CD14-positive monocyte (primary cell): ENCODE measurements around the gene NLRC5. TPM values are rescaled to one million over a fixed set of nuclear protein-coding genes. Genes with fewer than 3 reads are reported as not detected.

Experiments used
- DNase-seq, 3 donors: peaks; one replicate each; pipeline ENCODE4 v3.0.0-alpha.2; 2011 to 2022
- H2AFZ ChIP-seq: 2 replicates; pipeline ENCODE4 v1.6.0; 2012; ENCODE audit warnings: mild to moderate bottlenecking, low read depth, low read length, inconsistent platforms; ENCODE audit not compliant: insufficient read depth, poor library complexity, severe bottlenecking
- H3K27ac ChIP-seq, 2 donors: 1 replicate in 1 of 2; 2 replicates in 1 of 2; pipeline ENCODE4 v1.5.1; 2012 to 2013; ENCODE audit warnings: low read length in 2 of 2, control low read depth in 1 of 2, inconsistent platforms in 1 of 2, low read depth in 1 of 2, mild to moderate bottlenecking in 1 of 2
- H3K27me3 ChIP-seq, 2 donors: one replicate each; pipeline versions ENCODE4 v1.6.0 to v1.6.1; 2011 to 2013; ENCODE audit warnings: low read length in 2 of 2; ENCODE audit not compliant: control insufficient read depth in 2 of 2, insufficient read depth in 2 of 2
- H3K36me3 ChIP-seq, 2 donors: replicated peaks in 1 of 2; 1 replicate in 1 of 2; 2 replicates in 1 of 2; pipeline versions ENCODE4 v1.5.1 to v1.6.1; 2012 to 2013; ENCODE audit warnings: low read length in 2 of 2, control low read depth in 1 of 2, inconsistent platforms in 1 of 2, mild to moderate bottlenecking in 1 of 2; ENCODE audit not compliant: insufficient read depth in 2 of 2, control insufficient read depth in 1 of 2
- H3K4me1 ChIP-seq, 2 donors: 1 replicate in 1 of 2; 2 replicates in 1 of 2; pipeline versions ENCODE4 v1.5.1 to v1.6.1; 2012 to 2013; ENCODE audit warnings: low read length in 2 of 2, control low read depth in 1 of 2, inconsistent platforms in 1 of 2, mild to moderate bottlenecking in 1 of 2, moderate library complexity in 1 of 2; ENCODE audit not compliant: insufficient read depth in 2 of 2, control insufficient read depth in 1 of 2
- H3K4me2 ChIP-seq: replicated peaks from 2 replicates; pipeline ENCODE3; 2012; ENCODE audit warnings: low read length, moderate library complexity, mild to moderate bottlenecking; ENCODE audit not compliant: poor library complexity, severe bottlenecking; ENCODE audit errors: extremely low read depth
- H3K4me3 ChIP-seq, 3 experiments: fragments of 200-600 bp in 1 of 3; sonication (generic) in 1 of 3; replicated peaks in 1 of 3; 1 replicate in 2 of 3; 2 replicates in 1 of 3; pipeline ENCODE4 v1.5.1; 2011 to 2013; ENCODE audit warnings: low read length in 3 of 3, mild to moderate bottlenecking in 3 of 3, control low read depth in 2 of 3, low read depth in 2 of 3, inconsistent platforms in 1 of 3, moderate library complexity in 1 of 3
- H3K79me2 ChIP-seq: 2 replicates; pipeline ENCODE4 v1.6.0; 2012; ENCODE audit warnings: mild to moderate bottlenecking, control low read depth, inconsistent platforms, low read length, moderate library complexity; ENCODE audit not compliant: insufficient read depth
- H3K9ac ChIP-seq: 2 replicates; pipeline ENCODE4 v1.6.0; 2017; ENCODE audit warnings: low read length, mild to moderate bottlenecking; ENCODE audit not compliant: insufficient read depth, poor library complexity, severe bottlenecking
- H3K9me3 ChIP-seq, 2 donors: replicated peaks in 1 of 2; 1 replicate in 1 of 2; 2 replicates in 1 of 2; pipeline versions ENCODE4 v1.5.1 to v1.6.1; 2012 to 2013; ENCODE audit warnings: low read length in 2 of 2, control low read depth in 1 of 2; ENCODE audit not compliant: control insufficient read depth in 1 of 2, insufficient read depth in 1 of 2
- H4K20me1 ChIP-seq: 2 replicates; pipeline ENCODE4 v1.6.0; 2012; ENCODE audit warnings: mild to moderate bottlenecking, low read length, control low read depth, moderate library complexity; ENCODE audit not compliant: insufficient read depth
- H3K27ac Mint-ChIP-seq, 7 donors: one replicate each; pipeline ENCODE4 v1.8.0; 2020; ENCODE audit warnings: mild to moderate bottlenecking in 7 of 7, mixed read lengths in 7 of 7, moderate library complexity in 6 of 7, inconsistent platforms in 2 of 7
- H3K27me3 Mint-ChIP-seq, 3 donors: one replicate each; pipeline ENCODE4 v1.8.0; 2021 to 2022; ENCODE audit warnings: low read depth in 3 of 3, mild to moderate bottlenecking in 3 of 3, mixed read lengths in 3 of 3, moderate library complexity in 3 of 3, inconsistent platforms in 1 of 3
- H3K36me3 Mint-ChIP-seq, 2 donors: one replicate each; pipeline ENCODE4 v1.8.0; 2020; ENCODE audit warnings: mixed read lengths in 2 of 2, inconsistent platforms in 1 of 2, mild to moderate bottlenecking in 1 of 2
- H3K4me1 Mint-ChIP-seq: one replicate; pipeline ENCODE4 v1.8.0; 2020; ENCODE audit warnings: mild to moderate bottlenecking, mixed read lengths
- H3K4me3 Mint-ChIP-seq, 2 donors: one replicate each; pipeline ENCODE4 v1.8.0; 2020; ENCODE audit warnings: mild to moderate bottlenecking in 2 of 2, mixed read lengths in 2 of 2, moderate library complexity in 1 of 2
- H3K9me3 Mint-ChIP-seq, 7 donors: one replicate each; pipeline ENCODE4 v1.8.0; 2020 to 2022; ENCODE audit warnings: mixed read lengths in 7 of 7, mild to moderate bottlenecking in 6 of 7, moderate library complexity in 6 of 7, inconsistent platforms in 2 of 7
- WGBS: methylation state at CpG from one replicate; pipeline ENCODE4 v1.1.5; 2013; ENCODE audit warnings: missing lambda C conversion rate; ENCODE audit not compliant: insufficient coverage; 5-methylcytosine and 5-hydroxymethylcytosine counted together
- intact Hi-C, 2 donors: fragments of 100-400 bp; cut with micrococcal nuclease; formaldehyde crosslinking; loops; one replicate each; pipeline versions ENCODE4 v1.15.0 to v1.15.1; 2023
- polyA plus RNA-seq, 3 donors: library from polyadenylated mRNA; depleted of rRNA in 1 of 3; unstranded in 2 of 3; stranded (reverse) in 1 of 3; fragments of 300-500 nt in 2 of 3; fragments of >200 nt in 1 of 3; fragmentation: Illumina TruSeq in 2 of 3; gene quantifications; 1 replicate in 2 of 3; 2 replicates in 1 of 3; pipeline ENCODE4 v1.2.3, GENCODE V29; 2012 to 2021
- TF ChIP-seq, protein P1 (sequence below): fragments of 200-600 bp; IDR thresholded peaks from one replicate; pipeline ENCODE4 v1.8.0; 2022; ENCODE audit warnings: antibody characterized with exemption, mild to moderate bottlenecking

The NLRC5 gene
- polyA plus RNA-seq, 3 donors = 10.3 to 171 (median 21.6) TPM

GRCh38 chr16:56950881-56951771 lies 38.2 kb upstream of the NLRC5 start:
- Histone ChIP-seq H3K4me1 (peaks cover 23% of the 10 kb centered on the region in 2 donors), H3K4me2 (peak overlapping the region; percentile 50), H3K4me3 (peak overlapping the region in 1 of 3 experiments; percentile 31), H3K9ac (peak overlapping the region; percentile 31), H3K36me3 (peaks cover 4 to 18% of the 10 kb centered on the region in 2 donors), H2AFZ (peak overlapping the region; percentile 23), H3K27me3 (no peaks in the 10 kb centered on the region), H3K9me3 (no peaks in the 10 kb centered on the region), H4K20me1 (peaks cover 30% of the 10 kb centered on the region), H3K27ac (peak overlapping the region; percentile 32 to 71), H3K79me2 (no peaks in the 10 kb centered on the region)
- WGBS = 50% methylated on average over 13 of the region's 15 CpGs
- peak; percentile 73 to 85 (median 83) for DNase-seq
- TF ChIP-seq, protein P1, sequence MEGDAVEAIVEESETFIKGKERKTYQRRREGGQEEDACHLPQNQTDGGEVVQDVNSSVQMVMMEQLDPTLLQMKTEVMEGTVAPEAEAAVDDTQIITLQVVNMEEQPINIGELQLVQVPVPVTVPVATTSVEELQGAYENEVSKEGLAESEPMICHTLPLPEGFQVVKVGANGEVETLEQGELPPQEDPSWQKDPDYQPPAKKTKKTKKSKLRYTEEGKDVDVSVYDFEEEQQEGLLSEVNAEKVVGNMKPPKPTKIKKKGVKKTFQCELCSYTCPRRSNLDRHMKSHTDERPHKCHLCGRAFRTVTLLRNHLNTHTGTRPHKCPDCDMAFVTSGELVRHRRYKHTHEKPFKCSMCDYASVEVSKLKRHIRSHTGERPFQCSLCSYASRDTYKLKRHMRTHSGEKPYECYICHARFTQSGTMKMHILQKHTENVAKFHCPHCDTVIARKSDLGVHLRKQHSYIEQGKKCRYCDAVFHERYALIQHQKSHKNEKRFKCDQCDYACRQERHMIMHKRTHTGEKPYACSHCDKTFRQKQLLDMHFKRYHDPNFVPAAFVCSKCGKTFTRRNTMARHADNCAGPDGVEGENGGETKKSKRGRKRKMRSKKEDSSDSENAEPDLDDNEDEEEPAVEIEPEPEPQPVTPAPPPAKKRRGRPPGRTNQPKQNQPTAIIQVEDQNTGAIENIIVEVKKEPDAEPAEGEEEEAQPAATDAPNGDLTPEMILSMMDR = peak; percentile 39
- Mint-ChIP-seq H3K36me3 (peaks cover 12 to 20% of the 10 kb centered on the region in 2 donors), H3K4me1 (peaks cover 26% of the 10 kb centered on the region), H3K9me3 (no peaks in the 10 kb centered on the region), H3K27ac (peak overlapping the region; percentile 57 to 93 (median 84)), H3K27me3 (peaks cover 0 to 4% (median 3%) of the 10 kb centered on the region in 3 donors), H3K4me3 (peak overlapping the region; percentile 25 to 82)
- intact Hi-C loops = no loop called here

GRCh38 chr16:56953006-56953405 lies 36.4 kb upstream of the NLRC5 start:
- no peak overlapping the region for H3K27ac ChIP-seq
- H3K79me2 ChIP-seq = no peaks in the 10 kb centered on the region
- no peaks in the 10 kb centered on the region for H3K27me3 ChIP-seq
- no peaks in the 10 kb centered on the region for H3K9me3 Mint-ChIP-seq
- intact Hi-C loops = no loop called here
- no peak for DNase-seq
- peaks cover 11% of the 10 kb centered on the region for H4K20me1 ChIP-seq
- H3K4me2 ChIP-seq = no peak overlapping the region
- H3K4me3 ChIP-seq = no peak overlapping the region
- no peak overlapping the region for H2AFZ ChIP-seq
- peaks cover 25% of the 10 kb centered on the region for H3K4me1 Mint-ChIP-seq
- no peak overlapping the region for H3K9ac ChIP-seq
- peaks cover 5 to 8% of the 10 kb centered on the region in 2 donors for H3K36me3 Mint-ChIP-seq
- no peaks in the 10 kb centered on the region for H3K9me3 ChIP-seq
- TF ChIP-seq, protein P1 = no peak
- peaks cover 23% of the 10 kb centered on the region in 2 donors for H3K4me1 ChIP-seq
- 75% methylated on average over 6 of the region's 6 CpGs for WGBS
- H3K27me3 Mint-ChIP-seq = peaks cover 0 to 5% (median 0%) of the 10 kb centered on the region in 3 donors
- peak overlapping the region in 3 of 7 donors; percentile 23 to 50 (median 30) for H3K27ac Mint-ChIP-seq
- H3K4me3 Mint-ChIP-seq = no peak overlapping the region
- peaks cover 0 to 6% of the 10 kb centered on the region in 2 donors for H3K36me3 ChIP-seq
